CD4-positive, alpha-beta T cell (primary cell): ENCODE results near the gene RHBDF1. TPM values are rescaled to one million over a fixed set of nuclear protein-coding genes. Genes with fewer than 3 reads are reported as not detected.

ENCODE experiments used
- ATAC-seq: fragments of 200-7000 bp; cut with Tn5 transposase; one replicate; pipeline ENCODE4 v1.10.0; 2022; ENCODE audit warnings: mild to moderate bottlenecking; ENCODE audit not compliant: poor library complexity
- CTCF ChIA-PET: fragments of 350-600 bp; sonication (Branson Sonifier 250); formaldehyde crosslinking; loops from one replicate; lab custom pipeline; 2021; ENCODE audit warnings: antibody characterized with exemption, inconsistent platforms; lab: Charles Lee
- POLR2A ChIA-PET: fragments of 350-600 bp; sonication (Branson Sonifier 250); formaldehyde crosslinking; loops from one replicate; lab custom pipeline; 2021; ENCODE audit warnings: antibody characterized with exemption, inconsistent platforms; lab: Charles Lee
- DNase-seq, 14 experiments: peaks; one replicate each; pipeline ENCODE4 v3.0.0-alpha.2; 2013 to 2020; ENCODE audit warnings: mixed read lengths in 2 of 14
- H3K27ac ChIP-seq, 2 donors: one replicate each; pipeline versions ENCODE4 v1.5.1 to v1.7.0; 2013; ENCODE audit warnings: low read length in 2 of 2, low read depth in 1 of 2, mild to moderate bottlenecking in 1 of 2
- H3K27me3 ChIP-seq, 2 experiments: 1 replicate in 1 of 2; 2 replicates in 1 of 2; pipeline versions ENCODE4 v1.6.1 to v1.7.0; 2013; ENCODE audit warnings: low read length in 2 of 2, control low read depth in 1 of 2, mild to moderate bottlenecking in 1 of 2, moderate library complexity in 1 of 2; ENCODE audit not compliant: insufficient read depth in 2 of 2, control insufficient read depth in 1 of 2
- H3K36me3 ChIP-seq: one replicate; pipeline ENCODE4 v1.6.1; 2013; ENCODE audit warnings: low read length, control low read depth; ENCODE audit not compliant: insufficient read depth
- H3K4me1 ChIP-seq: one replicate; pipeline ENCODE4 v1.6.1; 2013; ENCODE audit warnings: low read length, control low read depth; ENCODE audit not compliant: insufficient read depth
- H3K4me3 ChIP-seq: one replicate; pipeline ENCODE4 v1.5.1; 2013; ENCODE audit warnings: mild to moderate bottlenecking, low read length, moderate library complexity
- H3K9me3 ChIP-seq, 2 experiments: 1 replicate in 1 of 2; 2 replicates in 1 of 2; pipeline versions ENCODE4 v1.6.1 to v1.7.0; 2013; ENCODE audit warnings: low read length in 2 of 2, mild to moderate bottlenecking in 2 of 2, control low read depth in 1 of 2, moderate library complexity in 1 of 2; ENCODE audit not compliant: control insufficient read depth in 1 of 2, insufficient read depth in 1 of 2
- H3K27ac Mint-ChIP-seq: one replicate; pipeline ENCODE4 v1.8.0; 2020; ENCODE audit warnings: mixed read lengths
- H3K27me3 Mint-ChIP-seq: one replicate; pipeline ENCODE4 v1.8.0; 2021; ENCODE audit warnings: mixed read lengths
- H3K36me3 Mint-ChIP-seq: one replicate; pipeline ENCODE4 v1.8.0; 2021; ENCODE audit warnings: low read depth, mixed read lengths
- H3K4me1 Mint-ChIP-seq: one replicate; pipeline ENCODE4 v1.8.0; 2021; ENCODE audit warnings: low read depth, mixed read lengths
- H3K4me3 Mint-ChIP-seq: one replicate; pipeline ENCODE4 v1.8.0; 2020; ENCODE audit warnings: mild to moderate bottlenecking, mixed read lengths
- H3K9me3 Mint-ChIP-seq: one replicate; pipeline ENCODE4 v1.8.0; 2020; ENCODE audit warnings: mixed read lengths
- intact Hi-C, 2 experiments: fragments of 100-400 bp; cut with DNase I in 1 of 2; cut with micrococcal nuclease in 1 of 2; formaldehyde crosslinking; loops; one replicate each; pipeline versions ENCODE4 v1.15.1 to v1.9.0; 2023 to 2025; cut with DNase I, micrococcal nuclease
- total RNA-seq, 174 experiments: library from RNA in 2 of 174; stranded (reverse) in 2 of 174; gene quantifications; one replicate each; pipeline ENCODE4 v1.2.3 and lab custom pipeline; 2021 to 2026
- TF ChIP-seq, protein P1 (sequence below): fragments of 200-600 bp; IDR thresholded peaks from one replicate; pipeline ENCODE4 v1.8.0; 2022; ENCODE audit warnings: antibody characterized with exemption, mild to moderate bottlenecking

RHBDF1 gene
- total RNA-seq, 2 experiments from 2014 or later = 0.33 to 0.34 TPM

DNA sequence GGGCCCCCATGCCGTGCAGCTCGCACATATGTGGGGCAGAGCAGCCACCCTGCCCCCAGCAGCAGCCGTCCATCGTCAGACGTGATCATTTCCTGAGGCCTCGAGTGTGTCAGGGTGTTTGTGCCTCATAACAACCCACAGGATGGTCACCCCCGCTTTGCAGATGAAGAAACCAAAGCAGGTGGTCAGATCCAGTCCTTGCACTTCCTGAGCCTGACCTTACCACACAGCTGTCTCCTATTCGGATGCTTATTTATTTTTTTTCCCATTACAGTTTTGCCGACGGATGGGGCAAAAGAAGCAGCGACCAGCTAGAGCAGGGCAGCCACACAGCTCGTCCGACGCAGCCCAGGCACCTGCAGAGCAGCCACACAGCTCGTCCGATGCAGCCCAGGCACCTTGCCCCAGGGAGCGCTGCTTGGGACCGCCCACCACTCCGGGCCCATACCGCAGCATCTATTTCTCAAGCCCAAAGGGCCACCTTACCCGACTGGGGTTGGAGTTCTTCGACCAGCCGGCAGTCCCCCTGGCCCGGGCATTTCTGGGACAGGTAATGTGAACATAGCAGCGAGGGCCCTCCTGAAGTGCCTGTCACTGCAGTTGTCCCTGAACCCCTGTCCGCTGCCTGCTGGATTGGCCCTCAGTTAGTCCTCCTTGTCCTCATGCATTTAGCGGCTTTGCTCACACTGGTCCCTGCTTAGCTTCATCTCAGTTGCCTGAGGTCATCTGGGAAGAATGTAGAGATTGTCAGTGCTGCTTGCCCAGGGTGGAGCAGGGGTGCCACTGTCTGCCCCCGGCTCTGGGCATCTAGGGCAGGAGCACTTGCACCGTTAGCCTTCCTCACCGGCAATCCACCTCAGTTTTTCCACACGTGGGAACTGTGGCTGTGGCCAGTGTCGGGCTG lies 7.0 kb upstream of the RHBDF1 start:
- TF ChIP-seq, protein P1, sequence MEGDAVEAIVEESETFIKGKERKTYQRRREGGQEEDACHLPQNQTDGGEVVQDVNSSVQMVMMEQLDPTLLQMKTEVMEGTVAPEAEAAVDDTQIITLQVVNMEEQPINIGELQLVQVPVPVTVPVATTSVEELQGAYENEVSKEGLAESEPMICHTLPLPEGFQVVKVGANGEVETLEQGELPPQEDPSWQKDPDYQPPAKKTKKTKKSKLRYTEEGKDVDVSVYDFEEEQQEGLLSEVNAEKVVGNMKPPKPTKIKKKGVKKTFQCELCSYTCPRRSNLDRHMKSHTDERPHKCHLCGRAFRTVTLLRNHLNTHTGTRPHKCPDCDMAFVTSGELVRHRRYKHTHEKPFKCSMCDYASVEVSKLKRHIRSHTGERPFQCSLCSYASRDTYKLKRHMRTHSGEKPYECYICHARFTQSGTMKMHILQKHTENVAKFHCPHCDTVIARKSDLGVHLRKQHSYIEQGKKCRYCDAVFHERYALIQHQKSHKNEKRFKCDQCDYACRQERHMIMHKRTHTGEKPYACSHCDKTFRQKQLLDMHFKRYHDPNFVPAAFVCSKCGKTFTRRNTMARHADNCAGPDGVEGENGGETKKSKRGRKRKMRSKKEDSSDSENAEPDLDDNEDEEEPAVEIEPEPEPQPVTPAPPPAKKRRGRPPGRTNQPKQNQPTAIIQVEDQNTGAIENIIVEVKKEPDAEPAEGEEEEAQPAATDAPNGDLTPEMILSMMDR = no peak
- no peaks in the 10 kb centered on the region for H3K27me3 ChIP-seq
- H3K36me3 Mint-ChIP-seq = peaks cover 7% of the 10 kb centered on the region
- peak overlapping the region; percentile 91 for H3K4me3 Mint-ChIP-seq
- ATAC-seq (no peak), DNase-seq (no peak)
- H3K27ac ChIP-seq = no peak overlapping the region
- no peaks in the 10 kb centered on the region for H3K9me3 ChIP-seq
- peaks cover 40% of the 10 kb centered on the region for H3K4me1 Mint-ChIP-seq
- POLR2A ChIA-PET = interaction anchor here (1.6 to 1.9 kb wide), 2 partner anchors 17 to 26 kb away, joined by 5 to 6 read pairs; partner anchors contain the start of genes POLR3K and SNRNP25
- intact Hi-C loops = loop anchor here in 1 of 2 experiments (2.0 kb wide), 1 partner anchor 25 kb away; no protein-coding TSS in a partner anchor
- H3K4me1 ChIP-seq = peaks cover 46% of the 10 kb centered on the region
- peaks cover 6% of the 10 kb centered on the region for H3K27me3 Mint-ChIP-seq
- H3K27ac Mint-ChIP-seq = no peak overlapping the region
- H3K36me3 ChIP-seq = peaks cover 14% of the 10 kb centered on the region
- H3K9me3 Mint-ChIP-seq = no peaks in the 10 kb centered on the region
- H3K4me3 ChIP-seq = peak overlapping the region; percentile 73
- CTCF ChIA-PET = interaction anchor here (1.5 to 1.6 kb wide), 2 partner anchors 14 to 17 kb away, joined by 5 read pairs; no protein-coding TSS in a partner anchor

DNA sequence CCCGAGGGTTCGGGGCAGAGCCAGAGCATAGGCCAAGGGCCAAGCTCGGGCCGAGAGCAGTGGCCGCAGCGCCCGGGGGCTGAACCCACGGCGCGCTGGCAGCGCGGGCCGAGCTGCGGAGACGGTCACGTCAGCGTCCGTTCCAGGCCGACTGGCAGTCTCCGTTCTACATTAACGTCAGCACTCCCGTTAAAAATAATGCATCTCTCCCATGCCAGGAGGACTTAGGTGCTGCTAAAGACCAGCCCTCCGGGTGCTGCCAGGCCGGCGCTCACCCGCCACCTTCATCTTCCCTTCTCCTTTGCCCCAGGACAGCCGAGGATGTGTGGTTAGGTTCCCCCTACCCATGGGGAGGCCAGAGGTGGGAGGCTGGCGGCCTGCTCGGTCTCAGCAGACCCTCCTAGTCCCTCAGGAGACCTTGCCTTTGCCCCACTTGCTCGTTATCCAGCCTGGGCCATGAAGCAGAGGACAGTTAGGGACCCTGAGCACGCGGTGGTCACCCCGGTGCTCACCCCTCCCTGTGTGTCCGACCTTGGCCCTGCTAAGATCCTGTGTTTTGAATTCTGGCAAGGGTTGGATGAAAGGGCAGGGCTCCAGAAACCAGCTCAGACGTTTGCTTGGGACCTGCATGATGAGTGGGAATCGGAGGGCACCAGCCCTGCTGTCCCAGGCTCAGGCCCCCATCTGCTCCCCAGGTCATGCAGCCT lies 6.2 kb upstream of the RHBDF1 start:
- peak overlapping the region; percentile 73 for H3K4me3 ChIP-seq

More for the DNA sequence above, 6.2 kb upstream of the RHBDF1 start:
- CTCF ChIA-PET = interaction anchor here (1.5 to 1.6 kb wide), 3 partner anchors 13 to 29 kb away, joined by 5 to 7 read pairs (median 5); no protein-coding TSS in a partner anchor
- Histone ChIP-seq H3K9me3 (no peaks in the 10 kb centered on the region), H3K27me3 (peaks cover under 1 to 7% of the 10 kb centered on the region in 2 experiments), H3K27ac (peak overlapping the region in 1 of 2 donors; percentile 40), H3K36me3 (peaks cover 9% of the 10 kb centered on the region), H3K4me1 (peaks cover 38% of the 10 kb centered on the region)
- H3K4me3 Mint-ChIP-seq = peak overlapping the region; percentile 91
- peak overlapping the region; percentile 77 for H3K27ac Mint-ChIP-seq
- peaks cover 32% of the 10 kb centered on the region for H3K4me1 Mint-ChIP-seq
- peaks cover 14% of the 10 kb centered on the region for H3K27me3 Mint-ChIP-seq
- H3K9me3 Mint-ChIP-seq = no peaks in the 10 kb centered on the region
- POLR2A ChIA-PET = interaction anchor here (1.6 to 1.9 kb wide), 2 partner anchors 18 to 26 kb away, joined by 5 to 6 read pairs; partner anchors contain the start of genes POLR3K and SNRNP25
- intact Hi-C loops = loop anchor here in 1 of 2 experiments (2.0 kb wide), 1 partner anchor 24 kb away; no protein-coding TSS in a partner anchor
- DNase-seq = peak in 2 of 14 experiments; percentile 11 to 17
- ATAC-seq = peak; percentile 10
- peaks cover 1% of the 10 kb centered on the region for H3K36me3 Mint-ChIP-seq
- TF ChIP-seq, protein P1 = no peak
